ENCODE measurements around the gene CFAP221. TPM values are rescaled to one million over a fixed set of nuclear protein-coding genes. Genes with fewer than 3 reads are reported as not detected.

Gene CFAP221
- total and polyA plus RNA-seq, 2 donors, result 0.14 to 0.41 TPM

Other genes starting within 250 kb of the CFAP221 start
- gene C2orf76, start 177.6 kb upstream of the CFAP221 start, total RNA-seq, result 14.7 TPM
- gene C2orf76, start 177.6 kb upstream of the CFAP221 start, polyA plus RNA-seq, result 25.6 TPM
- gene DBI, start 177.5 kb upstream of the CFAP221 start, total RNA-seq, result 108 TPM
- 314 TPM for gene DBI, start 177.5 kb upstream of the CFAP221 start, polyA plus RNA-seq
- 0.52 TPM for gene TMEM37, start 112.6 kb upstream of the CFAP221 start, total RNA-seq
- gene TMEM37, start 112.6 kb upstream of the CFAP221 start, polyA plus RNA-seq, result 4.9 TPM
- 0.24 TPM for gene SCTR, start 20.0 kb upstream of the CFAP221 start, total RNA-seq
- 1.5 TPM for gene SCTR, start 20.0 kb upstream of the CFAP221 start, polyA plus RNA-seq
- 7.2 TPM for gene TMEM177, start 134.8 kb downstream of the CFAP221 start, total RNA-seq
- gene TMEM177, start 134.8 kb downstream of the CFAP221 start, polyA plus RNA-seq, result 7.3 TPM
- 53.0 TPM for gene PTPN4, start 215.5 kb downstream of the CFAP221 start, total RNA-seq
- 11.9 TPM for gene PTPN4, start 215.5 kb downstream of the CFAP221 start, polyA plus RNA-seq